ENCODE measurements around the gene USP7.
"Not testable (repeated sequence)": the region's sequence is repeated elsewhere in the genome, so short reads cannot be mapped to it uniquely, and the experiment has no call there.

Gene USP7

GRCh38 chr16:8990445-8990844 lies 26.7 kb upstream of the USP7 start:
- no peaks in the 10 kb centered on the region for H3K36me3 Mint-ChIP-seq
- no peaks in the 10 kb centered on the region for H3K9me3 Mint-ChIP-seq
- H3K4me1 Mint-ChIP-seq, result peaks cover 0 to 2% of the 10 kb centered on the region in 2 donors
- no peak for DNase-seq
- no peak overlapping the region for H3K4me3 Mint-ChIP-seq
- ATAC-seq (replicated peaks), result no peak
- peaks cover 0 to 3% of the 10 kb centered on the region in 2 donors for H3K27me3 Mint-ChIP-seq
- H3K27ac Mint-ChIP-seq, result peak overlapping the region; percentile 76

DNA sequence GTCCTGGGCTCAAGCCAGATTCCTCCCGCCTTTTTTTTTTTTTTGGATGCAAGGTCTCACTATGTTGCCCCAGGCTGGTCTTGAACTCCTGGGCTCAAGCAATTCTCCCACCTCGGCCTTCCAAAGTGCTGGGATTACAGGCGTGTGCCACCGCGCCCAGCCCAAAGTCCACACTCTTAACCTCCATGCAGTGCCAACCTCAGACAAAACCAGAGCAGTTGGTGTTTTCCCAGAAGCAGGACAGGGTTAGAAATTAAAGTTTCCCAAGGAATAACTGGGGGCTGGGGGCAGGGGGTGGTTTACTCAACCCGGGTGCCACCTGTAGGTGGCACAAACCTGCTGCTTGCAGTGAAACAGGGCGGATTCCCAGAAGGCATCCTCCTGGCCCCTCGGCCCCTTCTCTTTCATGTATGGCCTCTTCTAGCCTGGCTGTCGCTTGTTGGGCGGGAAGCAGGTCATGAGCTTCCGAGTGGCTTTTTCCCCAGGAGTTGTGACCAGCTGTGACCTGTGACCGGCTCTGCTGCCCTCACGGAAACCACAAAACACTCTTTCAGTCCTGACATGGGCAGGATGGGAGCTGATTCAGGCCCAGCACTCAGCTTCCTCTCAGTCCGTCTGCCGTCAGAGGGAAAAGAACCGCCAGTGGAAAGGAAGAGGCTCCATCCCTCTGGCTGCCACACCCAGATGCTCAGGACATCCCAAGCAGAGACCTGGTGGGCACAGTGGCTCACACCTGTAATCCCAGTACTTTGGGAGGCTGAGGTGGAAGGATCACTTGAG lies 25.6 kb upstream of the USP7 start:
- ATAC-seq (replicated peaks) (no peak), DNase-seq (no peak)
- Mint-ChIP-seq H3K36me3 (no peaks in the 10 kb centered on the region), H3K9me3 (no peaks in the 10 kb centered on the region), H3K27ac (peak overlapping the region; percentile 59), H3K27me3 (peaks cover 0 to 3% of the 10 kb centered on the region in 2 donors), H3K4me1 (peaks cover 0 to 2% of the 10 kb centered on the region in 2 donors), H3K4me3 (no peak overlapping the region)

DNA sequence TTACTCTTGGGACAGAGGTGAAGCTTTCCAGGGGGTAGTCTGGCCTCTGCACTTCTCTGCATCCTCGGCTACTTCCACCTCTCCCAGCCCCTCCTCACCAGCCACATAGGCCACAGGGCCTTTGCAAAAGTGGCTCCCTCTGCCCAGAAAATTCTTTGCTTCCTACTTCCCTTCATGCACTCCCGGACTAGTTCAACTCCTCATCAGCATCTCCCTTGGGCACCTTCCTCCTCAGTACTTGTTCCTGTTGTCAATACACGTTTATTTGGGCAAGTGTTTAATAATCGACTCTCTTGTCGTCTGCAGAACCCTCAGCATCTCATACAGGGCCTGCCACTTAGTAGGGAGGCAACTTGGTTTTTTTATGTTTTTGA lies 23.1 kb upstream of the USP7 start:
- no peak for ATAC-seq (replicated peaks)
- peaks cover 0 to 3% of the 10 kb centered on the region in 2 donors for H3K27me3 Mint-ChIP-seq
- H3K4me3 Mint-ChIP-seq, result no peak overlapping the region
- no peaks in the 10 kb centered on the region for H3K36me3 Mint-ChIP-seq
- H3K27ac Mint-ChIP-seq, result no peak overlapping the region
- no peak for DNase-seq
- H3K9me3 Mint-ChIP-seq, result no peaks in the 10 kb centered on the region
- no peaks in the 10 kb centered on the region for H3K4me1 Mint-ChIP-seq

DNA sequence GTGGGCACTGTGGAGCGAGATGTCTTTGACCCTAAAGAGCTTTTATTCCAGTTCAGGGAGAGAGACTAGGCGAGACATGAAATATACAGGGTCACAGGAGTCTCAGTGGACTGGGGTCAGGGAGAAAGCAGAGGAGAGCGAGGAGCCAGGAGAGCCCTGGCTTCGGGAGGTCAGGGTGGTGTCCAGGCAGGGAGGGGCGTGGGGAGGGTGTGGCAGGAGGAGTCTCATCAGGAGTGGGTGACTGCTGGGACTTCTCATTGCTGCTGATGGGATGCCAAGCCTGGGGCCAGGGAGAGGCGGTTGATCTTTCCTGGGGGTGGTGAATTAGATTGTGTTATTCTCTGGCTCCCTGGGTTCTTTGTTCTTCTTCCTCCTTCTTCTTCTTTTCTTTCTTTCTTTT lies 22.4 kb upstream of the USP7 start:
- Mint-ChIP-seq H3K9me3 (no peaks in the 10 kb centered on the region), H3K27me3 (peaks cover 0 to 3% of the 10 kb centered on the region in 2 donors), H3K4me3 (no peak overlapping the region), H3K36me3 (no peaks in the 10 kb centered on the region), H3K4me1 (no peaks in the 10 kb centered on the region), H3K27ac (no peak overlapping the region)
- DNase-seq (no peak), ATAC-seq (replicated peaks) (no peak)

GRCh38 chr16:8982816-8983215 lies 19.1 kb upstream of the USP7 start:
- Mint-ChIP-seq H3K4me1 (no peaks in the 10 kb centered on the region), H3K27me3 (no peaks in the 10 kb centered on the region), H3K4me3 (no peak overlapping the region), H3K9me3 (no peaks in the 10 kb centered on the region), H3K27ac (no peak overlapping the region), H3K36me3 (no peaks in the 10 kb centered on the region)
- DNase-seq, result no peak
- ATAC-seq (replicated peaks), result no peak

- H3K4me3 Mint-ChIP-seq, result not testable (repeated sequence)
These were observed 18.2 kb upstream of the USP7 start for GRCh38 chr16:8981901-8982300.

GRCh38 chr16:8976189-8976588 lies 12.5 kb upstream of the USP7 start:
- H3K36me3 Mint-ChIP-seq; DNase-seq; H3K27me3 Mint-ChIP-seq; H3K9me3 Mint-ChIP-seq; H3K4me1 Mint-ChIP-seq; H3K27ac Mint-ChIP-seq; H3K4me3 Mint-ChIP-seq; ATAC-seq (replicated peaks): not testable (repeated sequence)

More at GRCh38 chr16:8981901-8982300, 18.2 kb upstream of the USP7 start:
- H3K27ac Mint-ChIP-seq; H3K9me3 Mint-ChIP-seq; H3K36me3 Mint-ChIP-seq; H3K4me1 Mint-ChIP-seq; H3K27me3 Mint-ChIP-seq; DNase-seq; ATAC-seq (replicated peaks): not testable (repeated sequence)

GRCh38 chr16:8975039-8975438 lies 11.3 kb upstream of the USP7 start:
- Mint-ChIP-seq H3K27me3 (no peaks in the 10 kb centered on the region), H3K9me3 (peaks cover 0 to 2% of the 10 kb centered on the region in 2 donors), H3K27ac (no peak overlapping the region), H3K36me3 (no peaks in the 10 kb centered on the region), H3K4me3 (no peak overlapping the region), H3K4me1 (no peaks in the 10 kb centered on the region)
- DNase-seq (no peak), ATAC-seq (replicated peaks) (no peak)

DNA sequence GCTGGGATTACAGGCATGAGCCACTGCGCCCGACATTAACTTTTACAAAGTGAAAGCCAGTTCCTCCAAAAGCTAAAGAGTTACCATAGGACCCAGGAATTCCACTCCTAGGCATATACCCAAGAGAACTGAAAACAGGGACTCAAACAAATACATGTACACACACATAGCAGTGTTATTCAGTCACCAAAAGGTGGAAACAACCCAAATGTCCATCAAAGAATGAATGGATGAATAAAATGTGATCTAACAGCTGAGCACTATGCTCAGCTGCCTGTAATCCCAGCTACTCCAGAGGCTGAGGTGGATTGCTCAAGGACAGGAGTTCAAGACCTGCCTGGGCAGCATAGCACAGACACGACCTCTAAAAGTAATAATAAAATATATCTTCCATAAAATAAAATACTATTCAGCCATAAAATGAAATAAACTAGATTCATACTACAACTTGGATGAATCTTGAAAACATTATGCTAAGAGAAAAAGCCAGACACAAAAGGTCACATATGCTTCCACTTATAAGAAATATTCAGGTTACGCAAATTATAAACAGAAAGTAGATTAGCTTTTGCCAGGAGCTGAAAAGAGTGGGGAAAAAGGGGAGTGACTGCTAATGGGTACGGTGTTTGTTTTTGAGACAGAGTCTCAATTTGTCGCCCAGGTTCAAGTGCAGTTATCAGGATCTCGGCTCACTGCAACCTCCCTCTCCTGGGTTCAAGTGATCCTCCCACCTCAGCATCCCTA lies 9.3 kb upstream of the USP7 start:
- Mint-ChIP-seq H3K27ac (no peak overlapping the region), H3K4me3 (no peak overlapping the region), H3K36me3 (no peaks in the 10 kb centered on the region), H3K4me1 (no peaks in the 10 kb centered on the region), H3K9me3 (peaks cover 0 to 2% of the 10 kb centered on the region in 2 donors), H3K27me3 (no peaks in the 10 kb centered on the region)
- ATAC-seq (replicated peaks) (no peak), DNase-seq (no peak)

DNA sequence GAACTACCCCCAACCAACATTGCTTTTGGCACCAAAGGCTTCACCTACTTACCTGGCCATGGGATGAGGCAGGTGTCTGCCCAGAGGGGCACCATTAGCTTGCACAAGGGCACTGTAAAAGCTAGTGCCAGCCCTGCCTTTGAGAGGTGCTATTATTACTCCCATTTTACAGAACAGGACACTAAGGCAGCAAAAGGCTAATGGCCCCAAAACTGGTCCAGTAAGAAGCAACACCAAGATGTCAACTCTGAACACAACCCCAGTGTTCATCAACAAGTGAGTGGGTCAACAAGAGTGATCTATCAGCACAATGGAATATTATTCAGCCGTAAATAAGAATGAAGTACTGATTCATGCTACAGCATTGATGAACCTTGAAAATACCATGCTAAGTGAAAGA lies 7.7 kb upstream of the USP7 start:
- DNase-seq (no peak), ATAC-seq (replicated peaks) (no peak)
- no peak overlapping the region for H3K27ac Mint-ChIP-seq
- no peaks in the 10 kb centered on the region for H3K27me3 Mint-ChIP-seq
- no peak overlapping the region for H3K4me3 Mint-ChIP-seq
- H3K36me3 Mint-ChIP-seq, result no peaks in the 10 kb centered on the region
- H3K4me1 Mint-ChIP-seq, result peaks cover 6 to 11% of the 10 kb centered on the region in 2 donors
- H3K9me3 Mint-ChIP-seq, result no peaks in the 10 kb centered on the region

- H3K4me1 Mint-ChIP-seq, result peaks cover 10 to 21% of the 10 kb centered on the region in 2 donors
- DNase-seq; ATAC-seq (replicated peaks); H3K4me3 Mint-ChIP-seq; H3K27me3 Mint-ChIP-seq; H3K36me3 Mint-ChIP-seq; H3K27ac Mint-ChIP-seq; H3K9me3 Mint-ChIP-seq: not testable (repeated sequence)
These were observed 5.6 kb upstream of the USP7 start for GRCh38 chr16:8969202-8969897.

DNA sequence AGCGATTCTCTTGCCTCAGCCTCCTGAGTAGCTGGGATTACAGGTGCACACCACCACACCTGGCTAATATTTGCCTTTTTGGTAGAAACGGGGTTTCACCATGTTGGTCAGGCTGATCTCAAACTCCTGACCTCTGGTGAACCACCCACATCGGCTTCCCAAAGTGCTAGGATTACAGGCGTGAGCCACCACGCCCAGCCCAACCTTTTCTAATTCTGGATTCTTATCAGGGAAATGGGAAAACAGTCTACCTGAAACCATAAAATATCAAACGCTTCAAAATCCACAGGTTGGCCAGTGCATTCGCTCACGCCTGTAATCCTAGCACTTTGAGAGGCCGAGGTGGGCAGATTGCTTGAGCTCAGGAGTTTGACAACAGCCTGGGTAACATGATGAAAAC lies 4.3 kb upstream of the USP7 start:
- not testable (repeated sequence) for H3K27ac Mint-ChIP-seq; H3K36me3 Mint-ChIP-seq; ATAC-seq (replicated peaks); DNase-seq; H3K27me3 Mint-ChIP-seq; H3K9me3 Mint-ChIP-seq; H3K4me3 Mint-ChIP-seq
- H3K4me1 Mint-ChIP-seq, result peaks cover 10 to 21% of the 10 kb centered on the region in 2 donors

- Mint-ChIP-seq H3K27ac (peak overlapping the region; percentile 20), H3K9me3 (no peaks in the 10 kb centered on the region), H3K4me3 (no peak overlapping the region), H3K4me1 (peaks cover 11 to 24% of the 10 kb centered on the region in 2 donors), H3K27me3 (no peaks in the 10 kb centered on the region), H3K36me3 (peaks cover 3 to 4% of the 10 kb centered on the region in 2 donors)
- DNase-seq, result no peak
- ATAC-seq (replicated peaks), result no peak
These were observed 3.6 kb upstream of the USP7 start for GRCh38 chr16:8967132-8967821.

- peak overlapping the region; percentile 20 for H3K27ac Mint-ChIP-seq
These were observed 3.1 kb upstream of the USP7 start for GRCh38 chr16:8966817-8967131.

More at GRCh38 chr16:8966817-8967131, 3.1 kb upstream of the USP7 start:
- DNase-seq (no peak), ATAC-seq (replicated peaks) (no peak)
- Mint-ChIP-seq H3K9me3 (no peaks in the 10 kb centered on the region), H3K4me3 (no peak overlapping the region), H3K27me3 (no peaks in the 10 kb centered on the region), H3K36me3 (peaks cover 8 to 9% of the 10 kb centered on the region in 2 donors), H3K4me1 (peaks cover 16 to 29% of the 10 kb centered on the region in 2 donors)

All from stimulated activated naive B cell treated with anti-CD40 and anti-IgM and Interleukin-4, amounts not matched to agents 10 μg/mL and 1 μg/mL and 100 μg/mL, for 72 hours (primary cell).